ENCODE data around the gene NES. TPM values are rescaled to one million over a fixed set of nuclear protein-coding genes. Genes with fewer than 3 reads are reported as not detected.

Gene NES
- total RNA-seq, 4 donors from 2014 or later, result 16.6 to 37.4 (median 32.5) TPM

DNA sequence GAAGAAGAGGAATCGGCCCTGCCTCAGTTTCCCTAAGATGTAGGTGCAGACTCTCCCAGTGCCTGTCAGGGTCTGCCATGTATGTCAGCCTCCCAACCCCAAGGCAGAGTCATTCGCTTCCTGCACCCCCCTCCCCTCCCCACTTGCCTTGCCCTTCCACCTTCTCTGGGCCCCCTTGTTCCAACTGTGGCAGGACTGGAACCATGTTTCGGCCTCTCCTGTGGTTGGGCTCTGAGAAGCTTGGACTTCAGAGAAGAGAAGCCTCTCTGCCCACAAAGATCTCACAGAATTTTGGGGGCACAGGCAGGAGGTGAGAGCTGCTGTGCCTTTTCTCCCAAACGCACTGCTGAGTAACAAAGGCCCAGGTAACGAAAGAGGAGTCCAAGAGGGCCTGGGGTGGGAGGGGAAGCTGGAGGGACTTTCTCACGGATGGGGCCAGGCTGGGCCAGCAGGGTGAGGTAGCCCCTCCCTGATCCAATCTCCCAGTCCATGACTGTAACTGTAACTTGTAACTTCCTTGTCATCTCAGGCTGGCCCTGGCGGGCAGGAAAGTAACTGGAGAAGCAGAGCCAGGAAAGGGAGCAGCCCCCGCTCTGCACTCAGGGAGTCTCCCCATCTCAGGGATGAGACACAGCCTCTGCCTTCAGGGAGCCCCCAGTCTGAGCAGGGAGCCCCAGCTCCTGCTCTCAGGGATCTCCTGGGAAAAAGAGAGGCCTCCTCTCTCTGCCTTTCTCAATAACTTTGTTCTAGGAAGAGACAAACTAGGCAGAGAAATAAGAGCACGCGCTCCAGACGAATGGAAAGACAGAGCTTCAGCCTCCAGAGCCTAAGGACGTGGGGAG is 16.9 kb upstream of the NES start:
- 90% methylated on average over 11 of the region's 12 CpGs for WGBS
- Histone ChIP-seq H3K9me3 (no peaks in the 10 kb centered on the region), H3K4me3 (no peak overlapping the region), H3K27me3 (peaks cover 0 to 49% (median 2%) of the 10 kb centered on the region in 4 donors), H3K36me3 (peaks cover 0 to 3% (median 0%) of the 10 kb centered on the region in 4 donors), H3K4me1 (peaks cover 7 to 27% (median 16%) of the 10 kb centered on the region in 4 donors), H3K27ac (replicated peaks in 1 of 4) (no peak overlapping the region)
- intact Hi-C loops (cut with DNase I), result no loop called here
- no peak for DNase-seq (ENCODE audit: extremely low spot score)
- TF ChIP-seq CTCF (IDR thresholded peaks at IDR 0.05) (no peak), POLR2AphosphoS5 (IDR thresholded peaks at IDR 0.05) (no peak)

DNA sequence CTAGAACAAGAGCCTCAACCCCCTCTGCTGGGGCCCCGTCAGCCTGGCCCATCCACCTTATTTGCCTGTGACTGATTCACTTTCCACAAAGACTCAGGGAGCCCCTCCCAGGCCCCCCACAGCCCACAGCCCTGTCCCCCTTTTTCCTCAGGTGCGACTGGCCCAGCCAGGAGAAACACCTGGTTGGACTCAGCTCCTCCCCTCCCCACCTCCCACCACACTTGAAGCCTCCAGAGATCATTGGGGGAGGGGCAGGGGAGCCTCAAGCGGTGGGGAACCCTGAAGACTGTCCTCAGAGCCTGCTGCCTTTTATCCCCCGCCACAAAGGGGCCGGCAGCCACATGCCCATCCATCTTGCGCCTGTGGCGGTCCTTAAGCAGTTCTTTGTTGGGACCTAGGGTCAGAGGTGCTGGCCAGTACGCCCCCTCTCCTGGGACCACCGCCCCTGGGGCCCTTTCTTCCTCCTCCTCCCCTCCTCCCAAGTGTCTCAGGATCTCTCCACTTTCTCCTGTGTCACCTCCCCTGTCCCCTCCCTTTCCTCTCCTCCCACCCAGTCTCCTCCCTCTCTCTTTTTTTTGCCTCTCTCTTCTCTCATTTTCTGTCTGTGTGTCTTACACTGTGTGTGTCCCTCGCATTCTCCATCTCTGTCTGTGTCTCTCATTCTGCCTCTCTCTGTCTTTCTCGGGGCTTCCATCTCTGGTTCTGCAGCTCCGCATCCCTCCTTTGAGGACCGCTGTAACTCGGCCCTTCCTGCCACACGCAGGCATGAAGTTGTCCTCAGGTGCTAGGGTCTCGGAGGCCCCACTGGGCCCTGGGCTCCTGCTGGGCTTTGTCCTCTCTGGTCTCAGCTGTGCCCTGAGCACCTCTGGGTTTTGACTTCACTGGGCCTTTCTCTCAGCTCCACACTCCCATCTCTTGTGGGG is 16.0 kb upstream of the NES start:
- H3K27ac ChIP-seq (replicated peaks in 1 of 4), result no peak overlapping the region
- DNase-seq (ENCODE audit: extremely low spot score), result no peak
- intact Hi-C loops (cut with DNase I), result no loop called here
- H3K36me3 ChIP-seq, result no peaks in the 10 kb centered on the region
- WGBS, result 59% methylated on average over 11 of the region's 16 CpGs
- peaks cover 0 to 57% (median 2%) of the 10 kb centered on the region in 4 donors for H3K27me3 ChIP-seq
- H3K4me1 ChIP-seq, result peaks cover 7 to 28% (median 19%) of the 10 kb centered on the region in 4 donors
- TF ChIP-seq EP300 (IDR thresholded peaks at IDR 0.05) (no peak), POLR2AphosphoS5 (IDR thresholded peaks at IDR 0.05) (no peak), POLR2A (IDR thresholded peaks at IDR 0.05; ENCODE audit: low read depth) (no peak), CTCF (IDR thresholded peaks at IDR 0.05) (no peak)
- H3K9me3 ChIP-seq, result no peaks in the 10 kb centered on the region
- no peak overlapping the region for H3K4me3 ChIP-seq

GRCh38 chr1:156692441-156692924 is 15.3 kb upstream of the NES start:
- intact Hi-C loops (cut with DNase I), result no loop called here
- TF ChIP-seq POLR2A (IDR thresholded peaks at IDR 0.05; ENCODE audit: low read depth) (no peak), EP300 (IDR thresholded peaks at IDR 0.05) (no peak), CTCF (IDR thresholded peaks at IDR 0.05) (no peak), POLR2AphosphoS5 (IDR thresholded peaks at IDR 0.05) (no peak)
- peaks cover 7 to 28% (median 19%) of the 10 kb centered on the region in 4 donors for H3K4me1 ChIP-seq
- H3K27ac ChIP-seq (replicated peaks in 1 of 4), result no peak overlapping the region
- WGBS, result 32% methylated on average over 13 of the region's 13 CpGs
- no peak for DNase-seq (ENCODE audit: extremely low spot score)
- peaks cover 0 to 64% (median 2%) of the 10 kb centered on the region in 4 donors for H3K27me3 ChIP-seq
- no peak overlapping the region for H3K4me3 ChIP-seq
- H3K36me3 ChIP-seq, result no peaks in the 10 kb centered on the region
- H3K9me3 ChIP-seq, result no peaks in the 10 kb centered on the region

- H3K27me3 ChIP-seq, result peaks cover 0 to 68% (median 2%) of the 10 kb centered on the region in 4 donors
- no peaks in the 10 kb centered on the region for H3K9me3 ChIP-seq
- DNase-seq (ENCODE audit: extremely low spot score), result no peak
- no peaks in the 10 kb centered on the region for H3K36me3 ChIP-seq
- no peak overlapping the region for H3K27ac ChIP-seq (replicated peaks in 1 of 4)
- peaks cover 7 to 28% (median 19%) of the 10 kb centered on the region in 4 donors for H3K4me1 ChIP-seq
- no peak overlapping the region for H3K4me3 ChIP-seq
- no peak for TF ChIP-seq POLR2A (IDR thresholded peaks at IDR 0.05; ENCODE audit: low read depth)
- TF ChIP-seq EP300 (IDR thresholded peaks at IDR 0.05), result no peak
- no peak for TF ChIP-seq POLR2AphosphoS5 (IDR thresholded peaks at IDR 0.05)
- intact Hi-C loops (cut with DNase I), result loop anchor here (2.0 kb wide), 1 partner anchor 15 kb away; no protein-coding TSS in a partner anchor
- 50% methylated on average over 19 of the region's 20 CpGs for WGBS
These were observed 14.6 kb upstream of the NES start for GRCh38 chr1:156691665-156692440.

Data from esophagus muscularis mucosa (tissue), 4 donors.